Osteocyte (in vitro differentiated cells): Measurements from ENCODE around the gene RIPK4. TPM values are rescaled to one million over a fixed set of nuclear protein-coding genes. Genes with fewer than 3 reads are reported as not detected.

ENCODE experiments used
- DNase-seq: peaks from one replicate; pipeline ENCODE4 v3.0.0; 2021; ENCODE audit warnings: mixed read lengths; ENCODE audit not compliant: unreplicated experiment; ENCODE audit errors: extremely low spot score
- H3K27ac Mint-ChIP-seq: one replicate; pipeline ENCODE4 v1.8.0; 2021; ENCODE audit warnings: mild to moderate bottlenecking, mixed read lengths; ENCODE audit not compliant: unreplicated experiment
- H3K27me3 Mint-ChIP-seq: one replicate; pipeline ENCODE4 v1.8.0; 2021; ENCODE audit warnings: mixed read lengths; ENCODE audit not compliant: unreplicated experiment
- H3K36me3 Mint-ChIP-seq: one replicate; pipeline ENCODE4 v1.8.0; 2021; ENCODE audit warnings: mixed read lengths; ENCODE audit not compliant: unreplicated experiment
- H3K4me1 Mint-ChIP-seq: one replicate; pipeline ENCODE4 v1.8.0; 2021; ENCODE audit warnings: mixed read lengths; ENCODE audit not compliant: unreplicated experiment
- H3K4me3 Mint-ChIP-seq: one replicate; pipeline ENCODE4 v1.8.0; 2021; ENCODE audit warnings: mild to moderate bottlenecking, moderate library complexity, mixed read lengths; ENCODE audit not compliant: unreplicated experiment
- H3K9me3 Mint-ChIP-seq: one replicate; pipeline ENCODE4 v1.8.0; 2021; ENCODE audit warnings: mixed read lengths; ENCODE audit not compliant: unreplicated experiment
- total RNA-seq: library from RNA; stranded (reverse); gene quantifications from 2 replicates; pipeline ENCODE4 v1.2.1, GENCODE V29; 2021
- TF ChIP-seq, protein P1 (sequence below): fragments of 200-600 bp; sonication (generic); IDR thresholded peaks from 2 replicates; pipeline ENCODE4 v1.5.0; 2021; ENCODE audit warnings: antibody characterized with exemption, mild to moderate bottlenecking, moderate library complexity

The RIPK4 gene
- total RNA-seq, 1 donor from 2014 or later = 2.4 TPM

DNA sequence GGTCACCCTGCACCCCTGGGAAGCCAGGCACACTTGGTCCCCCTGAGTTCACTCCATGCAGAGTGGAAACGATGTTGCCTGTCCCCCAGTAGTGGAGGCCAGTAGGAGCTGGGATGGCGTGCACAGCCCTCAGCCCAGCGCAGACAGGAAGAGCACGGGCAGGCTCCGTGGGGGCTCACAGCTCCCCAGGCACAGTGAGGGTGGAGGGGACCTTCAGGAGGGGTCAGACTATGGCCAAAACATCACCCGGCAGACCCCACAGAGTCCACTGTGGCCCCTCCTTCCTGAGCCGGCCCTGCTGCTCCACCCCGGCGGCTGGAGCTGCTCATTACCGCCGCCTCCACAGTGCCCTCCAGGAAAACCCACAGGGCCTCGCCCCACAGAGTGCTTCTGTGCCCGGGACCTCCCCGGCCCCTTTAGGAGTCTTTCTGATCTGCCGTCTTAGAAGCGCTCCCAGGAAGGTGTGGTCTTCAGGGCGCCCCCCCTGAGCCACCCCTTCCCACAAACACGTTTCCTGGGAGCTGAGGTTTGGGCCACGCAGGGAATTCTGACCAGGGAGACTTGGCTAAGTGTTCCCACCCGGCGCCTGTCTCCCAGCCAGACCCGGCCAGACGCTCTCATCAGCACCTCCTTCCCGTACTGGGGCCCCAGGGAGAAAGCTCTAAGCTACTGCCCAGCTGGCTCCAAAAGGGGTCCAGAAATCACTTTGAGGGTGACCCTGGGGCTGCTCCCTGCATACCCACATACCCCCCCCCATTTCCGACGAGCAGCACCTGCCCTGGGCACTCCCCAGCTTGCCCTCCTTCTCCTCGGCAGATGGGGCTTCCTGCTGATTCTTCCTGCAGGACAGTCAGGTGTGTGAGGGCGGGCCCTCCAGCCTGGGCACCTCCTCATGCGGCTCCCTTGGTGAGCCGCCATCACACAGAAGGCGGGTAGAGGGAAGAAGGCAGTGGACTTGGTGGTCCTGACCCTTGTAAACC, 38.8 kb downstream of the RIPK4 start:
- H3K9me3 Mint-ChIP-seq = peaks cover 20% of the 10 kb centered on the region
- TF ChIP-seq, protein P1, sequence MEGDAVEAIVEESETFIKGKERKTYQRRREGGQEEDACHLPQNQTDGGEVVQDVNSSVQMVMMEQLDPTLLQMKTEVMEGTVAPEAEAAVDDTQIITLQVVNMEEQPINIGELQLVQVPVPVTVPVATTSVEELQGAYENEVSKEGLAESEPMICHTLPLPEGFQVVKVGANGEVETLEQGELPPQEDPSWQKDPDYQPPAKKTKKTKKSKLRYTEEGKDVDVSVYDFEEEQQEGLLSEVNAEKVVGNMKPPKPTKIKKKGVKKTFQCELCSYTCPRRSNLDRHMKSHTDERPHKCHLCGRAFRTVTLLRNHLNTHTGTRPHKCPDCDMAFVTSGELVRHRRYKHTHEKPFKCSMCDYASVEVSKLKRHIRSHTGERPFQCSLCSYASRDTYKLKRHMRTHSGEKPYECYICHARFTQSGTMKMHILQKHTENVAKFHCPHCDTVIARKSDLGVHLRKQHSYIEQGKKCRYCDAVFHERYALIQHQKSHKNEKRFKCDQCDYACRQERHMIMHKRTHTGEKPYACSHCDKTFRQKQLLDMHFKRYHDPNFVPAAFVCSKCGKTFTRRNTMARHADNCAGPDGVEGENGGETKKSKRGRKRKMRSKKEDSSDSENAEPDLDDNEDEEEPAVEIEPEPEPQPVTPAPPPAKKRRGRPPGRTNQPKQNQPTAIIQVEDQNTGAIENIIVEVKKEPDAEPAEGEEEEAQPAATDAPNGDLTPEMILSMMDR = no peak
- peak overlapping the region; percentile 54 for H3K27ac Mint-ChIP-seq

DNA sequence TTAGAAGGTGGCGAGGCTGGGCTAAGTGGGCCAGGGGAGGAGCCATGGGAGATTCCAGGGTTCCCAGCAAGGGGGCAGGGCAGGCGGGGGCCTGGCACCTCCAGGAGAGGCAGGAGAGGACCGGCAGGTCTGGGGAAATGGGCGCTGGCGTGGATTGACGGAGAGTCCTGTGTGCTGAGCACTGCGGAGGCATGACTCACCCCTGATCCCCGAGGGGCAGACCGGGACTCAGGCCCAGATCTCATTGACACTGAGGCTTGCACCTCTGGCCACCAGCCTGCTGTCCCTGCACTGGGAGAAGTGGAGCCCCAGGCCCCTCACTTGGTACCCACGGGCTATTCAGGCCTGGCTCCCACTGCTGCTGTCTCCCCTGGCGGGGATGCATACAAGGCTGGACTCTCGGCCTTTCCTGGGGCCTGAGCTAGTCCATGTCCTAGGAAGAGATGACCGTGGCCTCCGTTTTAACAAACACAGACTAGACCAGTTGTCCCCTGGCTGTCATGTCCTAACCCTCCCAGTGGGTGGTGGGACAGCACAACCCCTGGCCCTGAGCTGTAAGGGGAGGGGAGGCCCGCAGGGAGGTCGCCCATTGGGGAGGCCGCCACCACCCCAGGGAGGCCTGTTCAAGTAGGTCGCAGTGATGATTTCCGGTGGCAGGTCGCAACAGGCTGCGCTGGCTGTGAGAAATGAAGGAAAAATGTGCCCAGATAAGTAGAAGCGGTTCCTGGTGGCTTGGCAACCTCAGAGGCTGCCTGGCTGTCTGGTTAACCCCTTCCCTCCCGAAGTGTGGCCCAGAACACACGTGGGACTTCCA, 39.7 kb downstream of the RIPK4 start:
- no peak for DNase-seq
- Mint-ChIP-seq H3K27ac (peak overlapping the region; percentile 54), H3K9me3 (peaks cover 12% of the 10 kb centered on the region), H3K4me3 (no peak overlapping the region), H3K4me1 (peaks cover 19% of the 10 kb centered on the region), H3K27me3 (peaks cover 6% of the 10 kb centered on the region), H3K36me3 (peaks cover 8% of the 10 kb centered on the region)
- TF ChIP-seq, protein P1 = no peak

More for the DNA sequence above, 38.8 kb downstream of the RIPK4 start:
- no peak for DNase-seq
- Mint-ChIP-seq H3K4me3 (no peak overlapping the region), H3K27me3 (peaks cover 13% of the 10 kb centered on the region), H3K4me1 (peaks cover 19% of the 10 kb centered on the region), H3K36me3 (peaks cover 13% of the 10 kb centered on the region)

DNA sequence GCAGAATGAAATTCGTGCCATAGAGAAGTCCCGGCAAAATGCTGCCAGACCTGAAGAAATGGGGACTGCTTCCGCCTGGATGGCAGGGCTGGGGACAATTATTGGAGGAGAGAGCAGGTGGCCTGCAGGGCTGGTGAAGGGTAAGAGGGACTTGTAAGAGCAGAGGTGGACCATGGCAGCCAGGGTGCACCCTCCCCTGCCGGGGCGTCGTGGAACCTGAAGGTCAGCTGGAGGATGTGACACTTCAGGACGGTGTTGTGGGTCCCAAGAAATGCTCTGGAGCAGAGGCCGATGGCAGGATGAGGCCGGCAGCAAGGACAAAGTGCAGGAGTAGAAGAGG, 40.3 kb downstream of the RIPK4 start:
- Mint-ChIP-seq H3K27me3 (peaks cover 2% of the 10 kb centered on the region), H3K9me3 (peaks cover 6% of the 10 kb centered on the region), H3K36me3 (peaks cover 5% of the 10 kb centered on the region), H3K4me1 (peaks cover 19% of the 10 kb centered on the region), H3K4me3 (no peak overlapping the region), H3K27ac (peak overlapping the region; percentile 54)
- DNase-seq = no peak
- TF ChIP-seq, protein P1 = no peak

DNA sequence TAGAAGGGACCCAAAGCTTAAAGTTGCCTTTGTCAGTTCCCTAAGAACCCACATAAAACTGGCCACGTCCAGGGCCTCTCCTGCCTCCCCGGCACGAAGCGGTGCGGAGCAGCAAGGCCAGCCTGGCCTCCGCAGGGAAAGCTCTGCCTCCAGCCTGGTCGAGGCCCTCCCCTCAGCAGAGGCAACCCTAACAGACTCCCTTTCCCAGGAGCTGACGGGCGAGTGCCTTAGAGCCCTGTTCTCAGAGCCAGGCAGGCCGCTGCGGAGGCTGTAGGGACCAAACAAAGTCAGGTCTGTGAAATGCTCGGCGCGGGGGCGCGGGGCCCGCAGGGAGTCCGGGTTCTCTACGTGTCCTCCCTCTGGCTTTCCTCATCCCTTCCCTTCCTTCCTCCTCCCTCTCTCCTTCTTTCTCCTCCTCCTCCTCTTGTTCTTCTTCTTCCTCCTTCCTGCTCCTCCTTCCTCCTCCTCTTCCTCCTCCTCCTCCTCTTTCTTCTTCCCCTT, 40.7 kb downstream of the RIPK4 start:
- Mint-ChIP-seq H3K4me1 (peaks cover 19% of the 10 kb centered on the region), H3K36me3 (no peaks in the 10 kb centered on the region), H3K27me3 (no peaks in the 10 kb centered on the region), H3K4me3 (no peak overlapping the region), H3K9me3 (peaks cover 1% of the 10 kb centered on the region), H3K27ac (no peak overlapping the region)
- DNase-seq = no peak
- TF ChIP-seq, protein P1 = no peak
